B cell (primary cell): ENCODE data around the gene RAB43. TPM values are rescaled to one million over a fixed set of nuclear protein-coding genes. Genes with fewer than 3 reads are reported as not detected.
A peak's percentile ranks its signal among the peaks of the same experiment; 100 is the strongest.

Experiments used
- ATAC-seq: fragments of 200-7000 bp; cut with Tn5 transposase; one replicate; pipeline ENCODE4 v1.10.0; 2021; ENCODE audit warnings: low read depth, mild to moderate bottlenecking, moderate number of reproducible peaks, moderate library complexity
- CTCF ChIA-PET: fragments of 350-600 bp; sonication (Branson Sonifier 250); formaldehyde crosslinking; loops from one replicate; lab custom pipeline; 2021; ENCODE audit warnings: antibody characterized with exemption, inconsistent platforms; lab: Charles Lee
- POLR2A ChIA-PET: fragments of 350-600 bp; sonication (Branson Sonifier 250); formaldehyde crosslinking; loops from one replicate; lab custom pipeline; 2021; ENCODE audit warnings: antibody characterized with exemption; lab: Charles Lee
- DNase-seq: peaks from one replicate; pipeline ENCODE4 v3.0.0; 2013
- H2AFZ ChIP-seq: 2 replicates; pipeline ENCODE4 v1.6.1; 2012; ENCODE audit warnings: mild to moderate bottlenecking, low read depth, low read length; ENCODE audit not compliant: insufficient read depth, poor library complexity, severe bottlenecking
- H3K27ac ChIP-seq, 2 donors: 1 replicate in 1 of 2; 2 replicates in 1 of 2; pipeline ENCODE4 v1.5.1; 2012 to 2013; ENCODE audit warnings: low read length in 2 of 2, mild to moderate bottlenecking in 2 of 2, moderate library complexity in 1 of 2
- H3K27me3 ChIP-seq, 4 experiments: fragments of 200-600 bp in 1 of 4; sonication (generic) in 1 of 4; replicated peaks in 1 of 4; 1 replicate in 2 of 4; 2 replicates in 2 of 4; pipeline versions ENCODE4 v1.6.1 to v1.7.0; 2013 to 2016; ENCODE audit warnings: low read length in 3 of 4, mild to moderate bottlenecking in 2 of 4, mixed read lengths in 1 of 4, moderate library complexity in 1 of 4; ENCODE audit not compliant: insufficient read depth in 4 of 4, control insufficient read depth in 3 of 4; ENCODE audit errors: control extremely low read depth in 1 of 4
- H3K36me3 ChIP-seq, 2 experiments: replicated peaks in 1 of 2; 1 replicate in 1 of 2; 2 replicates in 1 of 2; pipeline versions ENCODE4 v1.6.1 to v1.7.1; 2013; ENCODE audit warnings: low read length in 1 of 2; ENCODE audit not compliant: insufficient read depth in 2 of 2, control insufficient read depth in 1 of 2; ENCODE audit errors: control extremely low read depth in 1 of 2, extremely low read depth in 1 of 2
- H3K4me1 ChIP-seq, 2 donors: fragments of 200-600 bp in 1 of 2; sonication (generic) in 1 of 2; 1 replicate in 1 of 2; 2 replicates in 1 of 2; pipeline versions ENCODE4 v1.5.1 to v1.6.1; 2013 to 2017; ENCODE audit warnings: low read length in 2 of 2; ENCODE audit not compliant: control insufficient read depth in 2 of 2, insufficient read depth in 2 of 2
- H3K4me2 ChIP-seq: replicated peaks from 2 replicates; pipeline ENCODE3; 2012; ENCODE audit warnings: mild to moderate bottlenecking, low read depth, low read length; ENCODE audit not compliant: poor library complexity, severe bottlenecking
- H3K4me3 ChIP-seq, 5 experiments: fragments of 200-600 bp in 1 of 5; sonication (generic) in 1 of 5; 1 replicate in 3 of 5; 2 replicates in 2 of 5; pipeline versions ENCODE4 v1.5.1 to v1.7.0; 2011 to 2016; ENCODE audit warnings: low read length in 4 of 5, mild to moderate bottlenecking in 4 of 5, low read depth in 2 of 5, control low read depth in 1 of 5, moderate library complexity in 1 of 5; ENCODE audit not compliant: insufficient read depth in 1 of 5; ENCODE audit errors: control extremely low read depth in 1 of 5, extremely low read depth in 1 of 5
- H3K79me2 ChIP-seq: fragments of 200-600 bp; sonication (generic); one replicate; pipeline ENCODE4 v1.6.0; 2016; ENCODE audit warnings: low read length; ENCODE audit not compliant: control insufficient read depth, insufficient read depth
- H3K9ac ChIP-seq: fragments of 200-600 bp; sonication (generic); 2 replicates; pipeline ENCODE4 v1.6.1; 2017; ENCODE audit warnings: mild to moderate bottlenecking, low read length, moderate library complexity
- H3K9me3 ChIP-seq, 3 donors: one replicate each; pipeline versions ENCODE4 v1.6.1 to v1.7.1; 2013; ENCODE audit warnings: low read length in 2 of 3; ENCODE audit not compliant: control insufficient read depth in 2 of 3, insufficient read depth in 1 of 3; ENCODE audit errors: control extremely low read depth in 1 of 3
- H4K20me1 ChIP-seq: 2 replicates; pipeline ENCODE4 v1.6.0; 2012; ENCODE audit warnings: mild to moderate bottlenecking, low read length; ENCODE audit not compliant: insufficient read depth, control insufficient read depth, poor library complexity, severe bottlenecking
- H3K27ac Mint-ChIP-seq: one replicate; pipeline ENCODE4 v1.8.0; 2021; ENCODE audit warnings: mixed read lengths
- H3K27me3 Mint-ChIP-seq: one replicate; pipeline ENCODE4 v1.8.0; 2021; ENCODE audit warnings: mixed read lengths
- H3K4me1 Mint-ChIP-seq: one replicate; pipeline ENCODE4 v1.8.0; 2021; ENCODE audit warnings: mixed read lengths
- H3K4me3 Mint-ChIP-seq: one replicate; pipeline ENCODE4 v1.8.0; 2021; ENCODE audit warnings: mixed read lengths
- H3K9me3 Mint-ChIP-seq: one replicate; pipeline ENCODE4 v1.8.0; 2022; ENCODE audit warnings: mixed read lengths; ENCODE audit not compliant: insufficient read depth
- EZH2 ChIP-seq: IDR thresholded peaks from 2 replicates; pipeline ENCODE4 v1.6.1; 2012; ENCODE audit warnings: borderline replicate concordance, low read depth, mild to moderate bottlenecking, moderate library complexity, low read length; ENCODE audit not compliant: insufficient read depth, poor library complexity, severe bottlenecking
- WGBS: methylation state at CpG from one replicate; pipeline ENCODE4 v1.1.5; 2013; ENCODE audit warnings: missing lambda C conversion rate; ENCODE audit not compliant: insufficient coverage; 5-methylcytosine and 5-hydroxymethylcytosine counted together
- intact Hi-C: fragments of 100-400 bp; cut with micrococcal nuclease; formaldehyde crosslinking; loops from one replicate; pipeline ENCODE4 v1.10.0; 2022
- polyA plus RNA-seq: library from polyadenylated mRNA; depleted of rRNA; stranded (reverse); fragments of >200 nt; gene quantifications from 2 replicates; pipeline ENCODE4 v1.2.3, GENCODE V29; 2012
- total RNA-seq, 2 donors: library from RNA; stranded (reverse); fragments of 120-200 nt in 1 of 2; gene quantifications; 1 replicate in 1 of 2; 2 replicates in 1 of 2; pipeline versions ENCODE4 v1.2.3 to v1.2.4, GENCODE V29; 2013 to 2022
- TF ChIP-seq, protein P1 (sequence below): fragments of 200-600 bp; IDR thresholded peaks from one replicate; pipeline ENCODE4 v1.8.0; 2022; ENCODE audit warnings: antibody characterized with exemption, mild to moderate bottlenecking

The RAB43 gene
- total and polyA plus RNA-seq, 2 donors (not counting 1 experiment from before 2014, with no cell fraction given), result 7.6 to 14.3 TPM

DNA sequence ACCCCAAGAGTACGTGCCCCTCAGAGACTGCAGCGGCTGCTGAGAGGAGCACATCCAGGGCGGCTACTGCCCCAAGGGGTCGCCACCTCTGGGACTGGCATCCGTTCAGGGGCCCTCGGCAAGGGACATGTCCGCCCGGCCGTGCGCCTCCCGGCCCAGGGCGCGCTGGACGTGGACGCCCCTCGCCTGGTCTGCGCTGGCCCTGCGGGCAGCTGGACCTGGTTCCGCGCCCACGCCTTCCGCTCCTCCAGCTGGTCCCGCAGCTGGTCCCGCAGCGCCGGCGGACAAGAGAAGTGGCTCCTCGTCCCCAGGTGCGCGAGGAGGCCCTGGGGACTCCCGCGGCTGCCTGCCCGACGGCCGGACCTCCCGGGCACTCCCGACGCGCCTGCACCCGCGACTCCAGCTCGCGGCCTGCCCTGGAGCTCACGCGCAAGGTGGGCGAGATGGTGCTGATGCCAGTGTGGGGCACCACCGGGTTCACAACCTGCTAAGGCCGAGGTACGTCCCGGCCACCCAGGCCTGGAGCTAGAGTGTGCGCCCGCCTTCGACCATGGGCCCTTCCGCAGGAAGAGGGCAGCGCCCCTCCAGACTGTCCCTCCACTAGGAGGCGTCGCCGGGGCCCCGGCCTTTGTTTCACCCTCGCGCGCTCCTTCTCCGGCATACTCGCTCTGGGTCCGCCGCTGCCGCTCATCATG lies 75.4 kb downstream of the RAB43 start:
- H3K4me3 Mint-ChIP-seq, result no peak overlapping the region
- H3K27me3 Mint-ChIP-seq, result peaks cover 41% of the 10 kb centered on the region
- peak overlapping the region; percentile 77 for H3K4me2 ChIP-seq
- DNase-seq (peak; percentile 42), ATAC-seq (peak; percentile 17)
- H3K36me3 ChIP-seq, result no peaks in the 10 kb centered on the region
- peak overlapping the region; percentile 39 for H3K9ac ChIP-seq
- H4K20me1 ChIP-seq, result no peaks in the 10 kb centered on the region
- ChIA-PET POLR2A (no interaction called here), CTCF (no interaction called here)
- H3K4me1 ChIP-seq, result peaks cover 2 to 11% of the 10 kb centered on the region in 2 donors
- H3K27ac ChIP-seq, result no peak overlapping the region
- H3K4me1 Mint-ChIP-seq, result peaks cover 2% of the 10 kb centered on the region
- H3K9me3 ChIP-seq, result peaks cover 1 to 22% (median 8%) of the 10 kb centered on the region in 3 donors
- no peaks in the 10 kb centered on the region for H3K79me2 ChIP-seq
- intact Hi-C loops, result no loop called here
- TF ChIP-seq EZH2, result no peak
- TF ChIP-seq, protein P1, sequence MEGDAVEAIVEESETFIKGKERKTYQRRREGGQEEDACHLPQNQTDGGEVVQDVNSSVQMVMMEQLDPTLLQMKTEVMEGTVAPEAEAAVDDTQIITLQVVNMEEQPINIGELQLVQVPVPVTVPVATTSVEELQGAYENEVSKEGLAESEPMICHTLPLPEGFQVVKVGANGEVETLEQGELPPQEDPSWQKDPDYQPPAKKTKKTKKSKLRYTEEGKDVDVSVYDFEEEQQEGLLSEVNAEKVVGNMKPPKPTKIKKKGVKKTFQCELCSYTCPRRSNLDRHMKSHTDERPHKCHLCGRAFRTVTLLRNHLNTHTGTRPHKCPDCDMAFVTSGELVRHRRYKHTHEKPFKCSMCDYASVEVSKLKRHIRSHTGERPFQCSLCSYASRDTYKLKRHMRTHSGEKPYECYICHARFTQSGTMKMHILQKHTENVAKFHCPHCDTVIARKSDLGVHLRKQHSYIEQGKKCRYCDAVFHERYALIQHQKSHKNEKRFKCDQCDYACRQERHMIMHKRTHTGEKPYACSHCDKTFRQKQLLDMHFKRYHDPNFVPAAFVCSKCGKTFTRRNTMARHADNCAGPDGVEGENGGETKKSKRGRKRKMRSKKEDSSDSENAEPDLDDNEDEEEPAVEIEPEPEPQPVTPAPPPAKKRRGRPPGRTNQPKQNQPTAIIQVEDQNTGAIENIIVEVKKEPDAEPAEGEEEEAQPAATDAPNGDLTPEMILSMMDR, result no peak
- H3K27me3 ChIP-seq, result peaks cover 0 to 34% (median 12%) of the 10 kb centered on the region in 4 experiments
- WGBS, result 39% methylated on average over 67 of the region's 67 CpGs
- peaks cover 13% of the 10 kb centered on the region for H3K9me3 Mint-ChIP-seq
- peak overlapping the region; percentile 69 for H2AFZ ChIP-seq
- H3K27ac Mint-ChIP-seq, result no peak overlapping the region
- peak overlapping the region in 3 of 5 experiments; percentile 32 to 34 (median 33) for H3K4me3 ChIP-seq

DNA sequence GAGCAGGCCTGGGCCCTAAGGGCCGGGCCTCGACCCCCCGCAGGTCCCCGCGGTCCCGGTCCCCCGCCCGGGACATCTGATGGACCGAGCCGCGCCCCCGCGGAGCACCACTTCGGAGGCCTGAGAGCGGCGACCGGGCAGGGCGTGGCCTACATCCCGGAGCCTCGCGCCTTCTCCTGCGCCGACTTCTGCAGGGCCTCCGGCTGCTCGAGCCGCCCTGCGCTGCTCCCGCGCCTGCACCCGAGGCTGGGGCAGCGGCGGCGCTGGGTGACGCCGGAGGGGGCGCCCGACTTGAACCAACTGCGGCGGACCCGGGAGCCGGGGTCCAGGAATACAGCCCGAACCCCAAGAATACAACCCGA lies 75.9 kb downstream of the RAB43 start:
- POLR2A ChIA-PET, result no interaction called here
- Histone ChIP-seq H2AFZ (peak overlapping the region; percentile 69), H3K27ac (no peak overlapping the region), H3K9ac (peak overlapping the region; percentile 39), H3K4me2 (peak overlapping the region; percentile 77), H3K27me3 (peaks cover 0 to 34% (median 12%) of the 10 kb centered on the region in 4 experiments), H3K36me3 (no peaks in the 10 kb centered on the region), H4K20me1 (no peaks in the 10 kb centered on the region), H3K4me3 (peak overlapping the region in 3 of 5 experiments; percentile 32 to 34 (median 33)), H3K9me3 (peaks cover 1 to 22% (median 8%) of the 10 kb centered on the region in 3 donors), H3K4me1 (peaks cover 2 to 11% of the 10 kb centered on the region in 2 donors), H3K79me2 (no peaks in the 10 kb centered on the region)
- Mint-ChIP-seq H3K27me3 (peaks cover 43% of the 10 kb centered on the region), H3K4me3 (peak overlapping the region; percentile 45), H3K27ac (no peak overlapping the region), H3K9me3 (peaks cover 13% of the 10 kb centered on the region), H3K4me1 (peaks cover 2% of the 10 kb centered on the region)
- TF ChIP-seq, protein P1, result no peak
- no peak for TF ChIP-seq EZH2
- CTCF ChIA-PET, result no interaction called here
- ATAC-seq (peak; percentile 54), DNase-seq (peak; percentile 44)
- intact Hi-C loops, result no loop called here
- WGBS, result 6% methylated on average over 43 of the region's 43 CpGs
